Fibroblast of lung (primary cell): Measurements from ENCODE around the gene INHBE. TPM values are rescaled to one million over a fixed set of nuclear protein-coding genes. Genes with fewer than 3 reads are reported as not detected.

Experiments used
- DNase-seq, 2 donors: peaks; one replicate each; pipeline versions ENCODE4 v3.0.0 to v3.0.0-alpha.2; 2010; ENCODE audit warnings: low read depth in 2 of 2
- H2AFZ ChIP-seq: 2 replicates; pipeline ENCODE4 v1.5.1; 2012; ENCODE audit warnings: low read length, control low read depth, inconsistent platforms
- H3K27ac ChIP-seq: 2 replicates; pipeline ENCODE4 v1.5.1; 2011; ENCODE audit warnings: low read length, control low read depth; ENCODE audit not compliant: insufficient read depth
- H3K27me3 ChIP-seq: 2 replicates; pipeline ENCODE4 v1.5.1; 2011; ENCODE audit warnings: mild to moderate bottlenecking, low read length; ENCODE audit not compliant: control insufficient read depth, insufficient read depth
- H3K36me3 ChIP-seq: 2 replicates; pipeline ENCODE4 v1.5.1; 2011; ENCODE audit warnings: low read length; ENCODE audit not compliant: control insufficient read depth, insufficient read depth
- H3K4me1 ChIP-seq: 2 replicates; pipeline ENCODE4 v1.5.1; 2011; ENCODE audit warnings: low read length; ENCODE audit not compliant: control insufficient read depth, insufficient read depth; ENCODE audit errors: extremely low read depth
- H3K4me2 ChIP-seq: 2 replicates; pipeline ENCODE4 v1.5.1; 2011; ENCODE audit warnings: low read length, control low read depth; ENCODE audit not compliant: insufficient read depth; ENCODE audit errors: extremely low read depth
- H3K4me3 ChIP-seq, 4 experiments: fragments of 200-600 bp in 1 of 4; sonication (generic) in 1 of 4; replicated peaks in 1 of 4; 2 replicates each; pipeline ENCODE4 v1.5.1; 2011 to 2016; ENCODE audit warnings: low read length in 4 of 4, low read depth in 3 of 4, mild to moderate bottlenecking in 3 of 4, control low read depth in 2 of 4, inconsistent platforms in 1 of 4, mixed read lengths in 1 of 4; ENCODE audit not compliant: insufficient read depth in 1 of 4; ENCODE audit errors: control extremely low read depth in 1 of 4
- H3K79me2 ChIP-seq: 2 replicates; pipeline ENCODE4 v1.5.1; 2012; ENCODE audit warnings: mild to moderate bottlenecking, low read length, inconsistent platforms; ENCODE audit not compliant: control insufficient read depth, insufficient read depth
- H3K9ac ChIP-seq: 2 replicates; pipeline ENCODE4 v1.5.1; 2011; ENCODE audit warnings: mild to moderate bottlenecking, low read length, control low read depth; ENCODE audit not compliant: insufficient read depth
- H3K9me3 ChIP-seq: 2 replicates; pipeline ENCODE4 v1.5.1; 2012; ENCODE audit warnings: low read depth, low read length; ENCODE audit not compliant: control insufficient read depth, insufficient read depth
- H4K20me1 ChIP-seq: 2 replicates; pipeline ENCODE4 v1.5.1; 2011; ENCODE audit warnings: low read length; ENCODE audit not compliant: control insufficient read depth, insufficient read depth; ENCODE audit errors: extremely low read depth
- EZH2 ChIP-seq: IDR thresholded peaks from 2 replicates; pipeline ENCODE4 v1.5.1; 2012; ENCODE audit warnings: low read length, control low read depth, mild to moderate bottlenecking; ENCODE audit errors: missing control alignments
- polyA plus RNA-seq, 2 donors: library from polyadenylated mRNA; depleted of rRNA in 1 of 2; stranded (reverse) in 1 of 2; unstranded in 1 of 2; fragments of >200 nt; gene quantifications; 2 replicates each; pipeline ENCODE4 v1.2.1, GENCODE V29; 2011 to 2012; ENCODE audit warnings: missing spikeins in 1 of 2
- total RNA-seq: library from RNA; depleted of rRNA; stranded (reverse); fragments of >200 nt; gene quantifications from 2 replicates; pipeline ENCODE4 v1.2.1, GENCODE V29; 2014
- TF ChIP-seq, protein P1 (sequence below), 2 donors: IDR thresholded peaks in 1 of 2; conservative IDR thresholded peaks in 1 of 2; 1 replicate in 1 of 2; 2 replicates in 1 of 2; pipeline ENCODE4 v1.5.1; 2011 to 2012; ENCODE audit warnings: low read length in 2 of 2, control low read depth in 1 of 2, inconsistent platforms in 1 of 2, low read depth in 1 of 2, mild to moderate bottlenecking in 1 of 2

INHBE gene
- total and polyA plus RNA-seq, 2 donors (not counting 1 experiment from before 2014, with no cell fraction given): 0.67 to 26.4 TPM

DNA sequence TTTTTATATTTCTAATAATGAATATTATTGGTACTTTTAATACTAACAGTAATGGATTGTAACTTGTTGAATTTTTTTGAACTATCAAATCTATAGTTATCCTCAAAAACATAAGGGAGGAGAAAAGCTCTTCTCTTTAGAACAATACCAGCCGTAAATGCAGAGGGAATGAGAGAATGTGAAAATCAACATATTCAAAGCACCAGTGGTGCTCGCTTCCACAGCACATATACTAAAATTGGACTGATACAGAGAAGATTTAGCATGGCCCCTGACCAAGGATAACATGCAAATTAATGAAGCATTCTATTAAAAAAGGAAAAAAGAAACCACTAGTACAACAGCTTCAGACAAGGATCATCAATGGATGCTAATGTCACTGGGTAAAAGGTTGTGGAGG, 40.0 kb upstream of the INHBE start:
- H3K27me3 ChIP-seq: no peaks in the 10 kb centered on the region
- H3K27ac ChIP-seq: no peak overlapping the region
- no peak overlapping the region for H3K4me2 ChIP-seq
- no peaks in the 10 kb centered on the region for H3K36me3 ChIP-seq
- no peaks in the 10 kb centered on the region for H3K9me3 ChIP-seq
- no peaks in the 10 kb centered on the region for H3K4me1 ChIP-seq
- H2AFZ ChIP-seq: no peak overlapping the region
- H4K20me1 ChIP-seq: no peaks in the 10 kb centered on the region
- no peak for DNase-seq
- no peak overlapping the region for H3K4me3 ChIP-seq
- TF ChIP-seq, protein P1, sequence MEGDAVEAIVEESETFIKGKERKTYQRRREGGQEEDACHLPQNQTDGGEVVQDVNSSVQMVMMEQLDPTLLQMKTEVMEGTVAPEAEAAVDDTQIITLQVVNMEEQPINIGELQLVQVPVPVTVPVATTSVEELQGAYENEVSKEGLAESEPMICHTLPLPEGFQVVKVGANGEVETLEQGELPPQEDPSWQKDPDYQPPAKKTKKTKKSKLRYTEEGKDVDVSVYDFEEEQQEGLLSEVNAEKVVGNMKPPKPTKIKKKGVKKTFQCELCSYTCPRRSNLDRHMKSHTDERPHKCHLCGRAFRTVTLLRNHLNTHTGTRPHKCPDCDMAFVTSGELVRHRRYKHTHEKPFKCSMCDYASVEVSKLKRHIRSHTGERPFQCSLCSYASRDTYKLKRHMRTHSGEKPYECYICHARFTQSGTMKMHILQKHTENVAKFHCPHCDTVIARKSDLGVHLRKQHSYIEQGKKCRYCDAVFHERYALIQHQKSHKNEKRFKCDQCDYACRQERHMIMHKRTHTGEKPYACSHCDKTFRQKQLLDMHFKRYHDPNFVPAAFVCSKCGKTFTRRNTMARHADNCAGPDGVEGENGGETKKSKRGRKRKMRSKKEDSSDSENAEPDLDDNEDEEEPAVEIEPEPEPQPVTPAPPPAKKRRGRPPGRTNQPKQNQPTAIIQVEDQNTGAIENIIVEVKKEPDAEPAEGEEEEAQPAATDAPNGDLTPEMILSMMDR (conservative IDR thresholded peaks at IDR 0.05 in 1 of 2, IDR thresholded peaks at IDR 0.05 in 1 of 2; ENCODE audit: low read depth in 1 of 2, low read length in 2 of 2): no peak
- TF ChIP-seq EZH2: no peak
- H3K79me2 ChIP-seq: peaks cover 10% of the 10 kb centered on the region
- no peak overlapping the region for H3K9ac ChIP-seq

DNA sequence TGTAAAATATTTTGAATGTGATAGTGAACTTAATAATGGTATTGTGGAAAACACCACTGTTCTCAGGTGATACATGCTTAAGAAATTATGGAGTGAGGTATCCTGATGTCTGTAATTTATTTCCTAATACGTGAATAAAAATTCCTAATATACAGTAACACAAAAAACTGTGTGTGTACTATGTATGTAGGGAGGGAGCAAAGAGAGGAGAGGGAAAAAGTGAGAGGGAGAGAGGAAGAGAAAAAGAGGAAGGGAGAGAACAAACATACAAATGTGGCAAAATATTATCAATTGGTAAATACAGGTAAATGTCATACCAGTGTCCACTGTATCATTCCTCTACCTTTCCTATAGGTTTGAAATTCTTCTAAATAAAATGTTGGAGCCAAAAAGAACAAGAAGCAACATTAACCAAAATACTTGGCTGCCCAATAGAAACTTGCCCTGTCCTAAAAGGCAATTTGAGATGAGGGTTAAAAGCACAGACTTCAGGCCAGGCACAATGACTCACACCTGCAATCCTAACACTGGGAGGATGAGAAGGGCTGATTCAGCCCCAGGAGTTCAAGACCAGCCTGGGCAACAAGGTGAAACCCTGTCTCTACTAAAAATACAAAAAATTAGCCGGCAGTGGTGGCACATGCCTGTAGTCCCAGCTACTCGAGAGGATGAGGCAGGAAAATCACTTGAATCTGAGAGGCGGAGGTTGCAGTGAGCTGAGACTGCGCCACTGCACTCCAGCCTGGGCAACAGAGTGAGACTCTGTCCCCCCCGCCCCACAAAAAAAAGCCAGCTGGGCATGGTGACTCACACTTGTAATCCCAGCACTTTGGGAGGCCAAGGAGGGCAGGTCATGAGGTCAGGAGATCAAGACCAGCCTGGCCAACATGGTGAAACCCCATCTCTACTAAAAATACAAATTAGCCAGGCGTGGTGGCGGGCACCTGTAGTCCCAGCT, 38.8 kb upstream of the INHBE start:
- Histone ChIP-seq H3K79me2 (peaks cover 8% of the 10 kb centered on the region), H3K9me3 (no peaks in the 10 kb centered on the region)

DNA sequence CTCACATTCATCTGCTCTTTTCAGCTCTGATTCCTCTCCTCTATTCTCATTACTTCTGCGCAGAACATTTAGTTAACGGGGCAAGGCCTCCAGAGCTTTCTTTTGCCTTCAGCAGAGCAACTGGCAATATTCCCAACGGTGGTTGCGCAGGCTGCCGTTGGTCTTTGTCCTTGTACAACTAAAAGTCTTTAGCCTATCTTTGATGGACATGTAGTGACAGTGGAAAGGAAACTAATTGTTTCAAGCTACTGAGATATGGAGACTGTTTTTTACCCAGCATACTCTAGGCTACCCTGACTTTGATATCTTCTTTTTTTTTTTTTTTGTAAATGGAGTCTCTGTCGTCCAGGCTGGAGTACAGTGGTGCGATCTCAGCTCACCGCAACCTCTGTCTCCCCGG, 36.9 kb upstream of the INHBE start:
- no peak overlapping the region for H3K4me3 ChIP-seq
- no peaks in the 10 kb centered on the region for H3K9me3 ChIP-seq
- no peaks in the 10 kb centered on the region for H3K27me3 ChIP-seq
- TF ChIP-seq EZH2: no peak
- TF ChIP-seq, protein P1 (conservative IDR thresholded peaks at IDR 0.05 in 1 of 2, IDR thresholded peaks at IDR 0.05 in 1 of 2; ENCODE audit: low read depth in 1 of 2, low read length in 2 of 2): no peak
- H3K27ac ChIP-seq: no peak overlapping the region
- DNase-seq: no peak
- H2AFZ ChIP-seq: no peak overlapping the region
- H3K9ac ChIP-seq: no peak overlapping the region
- peaks cover 2% of the 10 kb centered on the region for H3K36me3 ChIP-seq
- no peaks in the 10 kb centered on the region for H4K20me1 ChIP-seq
- no peak overlapping the region for H3K4me2 ChIP-seq
- peaks cover 10% of the 10 kb centered on the region for H3K79me2 ChIP-seq
- H3K4me1 ChIP-seq: no peaks in the 10 kb centered on the region

More for the DNA sequence above, 38.8 kb upstream of the INHBE start:
- no peaks in the 10 kb centered on the region for H3K4me1 ChIP-seq
- no peaks in the 10 kb centered on the region for H3K27me3 ChIP-seq
- no peak overlapping the region for H3K4me2 ChIP-seq
- H2AFZ ChIP-seq: no peak overlapping the region
- no peak overlapping the region for H3K9ac ChIP-seq
- no peak overlapping the region for H3K4me3 ChIP-seq
- TF ChIP-seq, protein P1 (conservative IDR thresholded peaks at IDR 0.05 in 1 of 2, IDR thresholded peaks at IDR 0.05 in 1 of 2; ENCODE audit: low read depth in 1 of 2, low read length in 2 of 2): no peak
- TF ChIP-seq EZH2: no peak
- H3K27ac ChIP-seq: no peak overlapping the region
- DNase-seq: peak; percentile 30 to 36
- no peaks in the 10 kb centered on the region for H3K36me3 ChIP-seq
- no peaks in the 10 kb centered on the region for H4K20me1 ChIP-seq
